ENCODE data around the gene TMEM222.

TMEM222 gene

DNA sequence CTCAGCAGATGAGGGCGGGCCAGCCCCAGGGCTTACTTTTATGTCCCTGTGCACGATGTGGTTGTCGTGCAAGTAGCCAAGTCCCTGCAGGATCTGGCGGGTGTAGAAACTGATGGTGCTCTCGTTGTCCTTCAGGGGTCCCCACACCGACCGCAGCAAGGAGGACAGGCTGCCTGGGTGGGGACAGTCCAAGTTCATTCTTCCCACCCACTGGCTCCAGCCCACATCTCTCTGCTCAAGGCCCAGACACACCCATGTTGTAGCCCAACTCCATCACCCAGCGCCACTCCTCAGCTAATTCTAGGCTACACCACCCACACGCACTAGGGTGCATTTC lies 37.8 kb downstream of the TMEM222 start:
- no peak for DNase-seq (ENCODE audit: low read depth in 2 of 2)

DNA sequence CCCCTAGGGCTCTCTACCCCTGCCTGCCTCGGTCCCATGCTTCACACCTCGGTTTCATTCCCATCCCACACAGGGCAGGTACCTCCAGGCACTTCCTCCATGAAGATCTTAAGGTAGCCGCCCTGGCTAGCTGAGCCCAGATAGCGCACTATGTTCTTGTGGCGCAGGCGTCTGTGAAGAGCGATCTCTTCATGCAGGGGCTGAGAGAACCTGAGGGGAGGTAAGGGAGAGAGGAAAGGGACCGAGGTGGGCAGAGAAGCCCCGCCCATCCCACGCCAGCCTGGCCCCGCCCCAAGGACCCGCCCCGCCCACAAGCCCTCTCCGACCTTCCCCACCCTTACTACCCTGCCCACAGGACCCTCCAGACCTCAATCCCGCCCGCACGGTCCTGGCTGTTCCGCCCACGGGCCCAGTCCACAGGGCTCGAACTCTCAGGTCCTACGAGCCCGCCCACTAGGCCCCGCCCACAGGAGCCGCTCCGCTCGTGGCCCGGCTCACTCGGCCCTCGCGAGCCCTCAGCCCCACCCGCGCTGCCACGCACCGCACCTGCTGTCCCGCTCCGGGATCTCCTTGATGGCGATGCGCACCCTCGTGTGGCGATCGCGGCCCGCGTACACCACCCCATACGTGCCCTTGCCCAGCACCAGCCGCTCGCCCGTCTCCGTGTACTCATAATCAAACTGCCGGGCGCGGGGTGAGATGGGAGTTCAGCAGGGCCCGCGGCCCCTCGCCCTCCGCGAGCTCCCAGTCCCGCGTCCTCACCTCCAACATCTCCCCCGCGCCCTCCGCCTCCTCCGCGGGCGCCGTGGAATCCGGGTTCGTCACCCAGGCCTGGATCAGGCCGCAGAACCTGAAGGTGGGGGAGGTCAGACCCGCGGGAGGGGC lies 38.4 kb downstream of the TMEM222 start:
- DNase-seq (ENCODE audit: low read depth in 2 of 2) = no peak

DNA sequence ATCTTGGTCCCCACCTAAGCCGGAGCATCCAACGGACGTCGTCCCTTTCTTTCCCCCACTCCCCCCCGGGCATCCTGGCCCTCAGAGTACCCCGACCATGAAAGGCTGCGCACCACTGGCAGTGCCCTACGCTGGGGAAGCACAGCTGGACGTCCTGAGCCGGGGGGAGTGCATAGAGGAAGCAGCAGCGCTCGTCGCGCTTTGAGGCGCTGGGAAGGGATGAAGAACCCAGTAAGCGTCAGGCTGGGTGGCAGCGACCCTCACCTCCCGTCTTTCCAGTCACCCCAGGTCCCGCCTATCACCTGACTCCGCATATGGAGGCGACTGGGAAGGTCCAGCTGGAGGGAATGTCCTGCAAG lies 39.1 kb downstream of the TMEM222 start:
- DNase-seq (ENCODE audit: low read depth in 2 of 2) = no peak

GRCh38 chr1:27361553-27361952 lies 39.6 kb downstream of the TMEM222 start:
- no peak for DNase-seq (ENCODE audit: low read depth in 2 of 2)

- DNase-seq (ENCODE audit: low read depth in 2 of 2) = no peak
Measured at GRCh38 chr1:27363766-27364695, 42.1 kb downstream of the TMEM222 start.

- no peak for DNase-seq (ENCODE audit: low read depth in 2 of 2)
Measured at GRCh38 chr1:27364696-27365371, 42.9 kb downstream of the TMEM222 start.

- peak; percentile 61 to 64 for DNase-seq (ENCODE audit: low read depth in 2 of 2)
Measured at GRCh38 chr1:27365372-27366112, 43.6 kb downstream of the TMEM222 start.

DNA sequence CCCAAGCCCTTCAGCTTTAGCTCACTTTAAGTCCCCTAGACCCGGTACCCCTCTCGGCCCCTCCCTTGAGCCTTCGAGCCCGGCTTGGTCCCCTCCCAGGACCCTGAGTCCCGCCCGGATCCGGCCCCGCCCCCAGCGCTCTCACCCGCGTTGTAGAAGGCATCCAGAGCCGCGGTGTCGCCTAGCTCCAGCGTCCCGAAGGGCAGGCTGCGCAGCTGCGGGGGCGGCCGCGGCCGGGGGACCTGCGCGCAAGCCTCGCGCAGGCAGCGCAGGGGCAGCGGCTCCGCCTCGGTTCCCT lies 44.1 kb downstream of the TMEM222 start:
- peak; percentile 26 to 38 for DNase-seq (ENCODE audit: low read depth in 2 of 2)

- DNase-seq (ENCODE audit: low read depth in 2 of 2) = peak; percentile 31 to 33
Measured at GRCh38 chr1:27366411-27367159, 44.6 kb downstream of the TMEM222 start, which contains the start of gene MAP3K6. Gene MAP3K6, minus strand, starts transcription at chr1:27366961. Its CDS starts 364 bp downstream, at chr1:27366597.

DNA sequence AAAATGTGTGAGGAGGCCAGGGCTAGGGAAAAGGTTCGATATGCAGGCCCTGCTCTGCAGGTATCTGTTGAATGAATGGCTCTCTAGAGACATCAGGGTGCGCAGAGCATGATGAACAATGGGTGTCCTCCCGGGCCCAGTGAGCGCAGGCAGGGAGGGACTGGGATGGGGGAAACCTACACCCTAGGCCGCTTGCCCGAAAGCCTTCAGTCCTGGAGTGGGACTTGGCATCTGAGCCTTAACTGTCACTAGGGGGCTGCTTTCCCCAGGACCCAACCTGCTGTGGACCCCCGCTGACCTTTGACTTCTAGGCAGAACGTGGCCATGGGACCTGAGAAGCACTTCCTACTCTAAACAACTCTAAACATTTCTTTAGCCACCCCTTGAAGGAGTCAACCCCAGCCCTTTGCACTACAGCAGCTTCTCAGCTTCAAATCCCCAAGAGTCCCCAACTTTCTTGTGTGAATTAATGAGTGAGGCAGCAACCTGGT lies 45.2 kb downstream of the TMEM222 start:
- no peak for DNase-seq (ENCODE audit: low read depth in 2 of 2)

GRCh38 chr1:27368869-27369582 lies 47.1 kb downstream of the TMEM222 start:
- DNase-seq (ENCODE audit: low read depth in 2 of 2) = no peak

DNA sequence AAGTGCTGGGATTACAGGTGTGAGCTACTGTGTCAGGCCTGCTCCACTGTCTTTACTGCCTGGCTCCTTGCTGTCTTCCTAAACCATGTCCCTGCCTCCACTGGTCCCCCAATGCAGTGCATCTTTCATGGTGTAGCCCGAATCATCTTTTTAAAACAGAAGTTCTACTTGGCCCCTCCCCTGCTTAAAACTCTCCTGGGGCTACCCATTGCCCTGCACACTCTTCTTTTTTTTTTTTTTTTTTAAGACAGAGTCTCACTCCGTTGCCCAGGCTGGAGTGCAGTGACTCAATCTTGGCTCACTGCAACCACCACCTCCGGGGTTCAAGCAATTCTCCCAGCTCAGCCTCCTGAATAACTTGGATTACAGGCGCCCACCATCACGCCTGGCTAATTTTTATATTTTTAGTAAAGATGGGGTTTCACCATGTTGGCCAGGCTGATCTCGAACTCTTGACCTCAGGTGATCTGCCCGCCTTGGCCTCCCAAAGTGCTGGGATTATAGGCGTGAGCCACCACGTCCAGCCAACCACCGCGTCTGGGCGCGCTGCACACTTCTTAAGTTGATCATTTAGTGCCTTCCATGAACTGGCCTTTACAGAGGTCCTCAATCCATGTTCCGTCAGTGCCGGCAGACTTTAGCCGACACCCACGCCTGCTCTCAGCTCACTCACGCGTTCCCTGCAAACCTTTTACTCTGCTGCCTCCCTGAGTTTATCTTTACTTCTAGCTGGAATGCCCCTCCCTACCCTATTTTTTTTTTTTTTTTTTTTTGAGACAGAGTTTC lies 50.3 kb downstream of the TMEM222 start:
- no peak for DNase-seq (ENCODE audit: low read depth in 2 of 2)

DNA sequence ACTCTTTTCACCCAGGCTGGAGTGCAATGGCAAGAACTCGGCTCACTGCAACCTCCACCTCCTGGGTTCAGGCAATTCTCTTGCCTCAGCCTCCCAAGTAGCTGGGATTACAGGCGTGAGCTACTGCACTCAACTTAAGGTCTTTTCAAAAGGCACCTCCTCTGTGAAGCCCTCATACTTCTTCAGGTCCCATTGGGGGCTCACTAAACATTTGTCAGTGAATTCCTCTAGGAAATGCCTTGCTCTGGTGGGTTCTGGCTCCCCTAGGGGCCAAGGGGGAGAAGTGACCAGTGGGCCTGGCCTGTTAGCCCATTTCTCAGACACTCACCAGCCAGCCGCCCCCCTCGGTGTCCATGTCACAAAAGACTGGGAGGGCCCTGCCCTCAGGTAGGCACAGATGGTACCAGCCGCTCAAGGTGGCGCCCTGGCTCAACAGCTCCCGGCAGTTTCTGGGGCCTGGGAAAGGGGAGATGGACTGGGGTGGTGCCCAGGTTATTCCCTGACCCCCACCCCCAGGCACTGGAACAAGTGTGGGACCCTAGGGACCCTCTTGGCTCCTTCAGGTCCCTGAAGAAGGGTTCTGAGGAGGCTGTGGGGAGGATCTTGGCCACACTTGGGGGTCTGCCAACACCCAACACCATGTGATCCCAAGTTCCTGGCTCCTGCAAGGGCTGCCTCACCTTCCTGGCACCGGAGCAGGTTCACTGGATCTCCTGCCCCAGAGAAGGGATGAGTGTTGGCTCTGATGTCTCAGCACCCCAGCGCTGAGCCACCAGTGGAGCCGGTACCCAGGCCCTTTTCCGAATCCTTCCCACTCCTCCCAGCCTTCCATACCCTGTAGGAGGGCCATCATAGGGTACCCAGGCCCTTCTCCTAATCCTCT lies 51.1 kb downstream of the TMEM222 start:
- DNase-seq (ENCODE audit: low read depth in 2 of 2) = no peak

DNA sequence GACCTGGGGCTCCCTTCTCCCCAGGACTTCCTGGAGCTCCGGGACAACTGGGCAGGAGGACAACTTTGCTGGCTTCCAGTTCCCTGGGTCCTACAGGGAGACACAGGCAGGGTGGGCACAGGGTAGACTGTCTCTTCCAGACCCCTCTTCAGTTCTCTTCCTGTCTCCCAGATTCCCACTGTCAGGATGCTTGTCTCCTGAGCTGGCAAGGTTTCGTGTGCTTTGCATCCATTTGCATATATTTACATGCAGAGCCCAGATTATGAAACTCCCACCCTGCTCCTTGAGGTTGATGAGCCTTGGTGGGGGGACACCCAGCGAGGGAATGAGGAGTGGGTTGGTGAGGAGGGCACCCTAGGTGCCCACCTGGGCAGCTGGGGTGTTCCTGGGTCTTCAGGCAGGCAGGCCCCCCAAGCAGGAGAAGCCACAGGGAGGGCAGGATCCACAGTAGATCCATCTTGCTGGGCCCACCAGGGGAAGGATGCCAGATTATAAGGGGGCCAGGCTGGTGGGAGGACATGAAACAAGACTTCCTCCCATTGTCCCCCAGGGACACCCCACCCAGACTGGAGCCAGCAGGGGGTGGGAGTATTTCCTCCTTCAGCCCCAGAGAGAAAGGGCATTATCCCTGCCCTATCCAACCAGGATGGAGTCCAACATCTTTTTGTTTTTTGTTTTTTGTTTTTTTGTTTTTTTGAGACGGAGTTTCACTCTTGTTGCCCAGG lies 52.6 kb downstream of the TMEM222 start, which contains the start of gene FCN3:
TSS of gene FCN3 (minus strand) at position 463 of the 725 bp plus-strand sequence. CDS start at position 457, 6 bp downstream.
- no peak for DNase-seq (ENCODE audit: low read depth in 2 of 2)

DNA sequence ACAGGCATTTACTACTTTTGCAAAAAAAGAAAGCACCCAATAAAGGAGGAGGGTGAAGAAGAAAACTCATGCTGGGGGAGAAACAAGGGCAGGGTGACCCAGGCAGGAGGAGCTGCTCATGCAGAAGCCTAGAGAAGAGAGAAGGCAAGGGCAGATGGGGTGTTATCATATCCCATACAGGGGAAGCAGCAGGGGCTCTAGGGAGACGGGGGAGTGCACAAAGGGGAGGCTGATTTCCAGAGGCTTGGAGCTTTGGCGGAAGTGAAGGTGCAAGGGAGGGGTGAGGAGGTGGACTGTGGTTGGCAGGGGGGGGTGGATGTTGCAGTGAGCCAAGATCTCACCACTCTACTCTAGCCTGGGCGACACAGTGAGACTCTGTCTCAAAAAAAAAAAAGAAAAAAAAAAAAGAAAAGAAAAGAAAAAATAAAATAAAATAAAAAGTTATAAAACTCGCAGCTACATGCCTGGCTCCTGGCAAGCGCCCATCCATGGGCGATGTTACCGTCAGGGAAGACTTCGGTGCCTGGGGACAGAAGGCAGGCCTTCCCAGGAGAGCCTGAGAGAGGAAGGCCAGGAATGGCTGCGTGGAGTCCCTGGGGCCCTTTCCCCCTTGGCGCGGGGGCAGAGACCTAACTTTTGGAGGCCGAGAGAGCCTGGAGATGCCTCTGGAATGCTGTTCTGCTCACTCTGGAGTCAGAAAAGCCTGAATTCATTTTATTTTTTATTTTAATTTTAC lies 56.0 kb downstream of the TMEM222 start:
- no peak for DNase-seq (ENCODE audit: low read depth in 2 of 2)

DNA sequence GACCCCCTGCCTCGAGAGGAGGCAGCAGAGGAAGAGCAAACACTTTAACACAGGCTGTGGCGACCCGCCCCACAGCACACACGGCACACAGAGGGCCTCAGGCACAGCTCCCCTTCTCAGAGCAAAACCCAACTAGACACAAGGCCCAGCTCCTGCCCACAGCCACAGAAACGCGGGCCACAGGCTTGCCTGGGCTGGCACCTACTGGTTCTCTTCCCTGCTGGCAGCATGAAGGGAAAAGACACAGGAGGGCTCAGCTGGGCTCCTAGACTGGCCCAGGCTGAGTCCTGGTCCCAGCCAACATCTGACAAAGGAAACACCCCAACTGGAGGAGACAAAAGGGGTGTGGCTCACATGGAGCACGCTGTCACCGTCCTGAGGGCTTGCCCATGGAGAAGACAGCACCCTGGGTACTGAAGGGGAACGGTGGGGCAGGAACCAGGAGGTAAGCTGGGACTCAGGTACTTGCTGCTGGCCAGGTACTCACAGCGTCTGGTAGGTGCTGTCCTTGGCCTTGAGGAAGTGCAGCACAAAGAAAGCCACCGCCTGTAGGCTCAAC lies 57.7 kb downstream of the TMEM222 start:
- no peak for DNase-seq (ENCODE audit: low read depth in 2 of 2)
